ENCODE results near the gene PFKL.

PFKL gene

GRCh38 chr21:44332383-44332782, 32.5 kb downstream of the PFKL start:
- DNase-seq (ENCODE audit: low read depth) = no peak
- no peak overlapping the region for H3K4me3 ChIP-seq (ENCODE audit: low read depth, low read length)
- TF ChIP-seq MAX (IDR thresholded peaks at IDR 0.05; ENCODE audit: low read depth, low read length) (no peak), CTCF (IDR thresholded peaks at IDR 0.05; ENCODE audit: low read depth, low read length) (no peak), POLR2A (IDR thresholded peaks at IDR 0.05; ENCODE audit: extremely low read depth, insufficient read length) (no peak), MYC (IDR thresholded peaks at IDR 0.05; ENCODE audit: low read depth, low read length) (no peak)

- no peak overlapping the region for H3K4me3 ChIP-seq (ENCODE audit: low read depth, low read length)
- no peak for DNase-seq (ENCODE audit: low read depth)
- TF ChIP-seq CTCF (IDR thresholded peaks at IDR 0.05; ENCODE audit: low read depth, low read length) (no peak), MAX (IDR thresholded peaks at IDR 0.05; ENCODE audit: low read depth, low read length) (no peak), POLR2A (IDR thresholded peaks at IDR 0.05; ENCODE audit: extremely low read depth, insufficient read length) (no peak), MYC (IDR thresholded peaks at IDR 0.05; ENCODE audit: low read depth, low read length) (no peak)
Observed at GRCh38 chr21:44332965-44333364, 33.1 kb downstream of the PFKL start.

- no peak for DNase-seq (ENCODE audit: low read depth)
- TF ChIP-seq MAX (IDR thresholded peaks at IDR 0.05; ENCODE audit: low read depth, low read length) = no peak
- no peak overlapping the region for H3K4me3 ChIP-seq (ENCODE audit: low read depth, low read length)
Observed at GRCh38 chr21:44333509-44334328, 33.9 kb downstream of the PFKL start.

- no peak for DNase-seq (ENCODE audit: low read depth)
- no peak overlapping the region for H3K4me3 ChIP-seq (ENCODE audit: low read depth, low read length)
- TF ChIP-seq POLR2A (IDR thresholded peaks at IDR 0.05; ENCODE audit: extremely low read depth, insufficient read length) (no peak), MAX (IDR thresholded peaks at IDR 0.05; ENCODE audit: low read depth, low read length) (no peak), CTCF (IDR thresholded peaks at IDR 0.05; ENCODE audit: low read depth, low read length) (no peak), MYC (IDR thresholded peaks at IDR 0.05; ENCODE audit: low read depth, low read length) (no peak)
Observed at GRCh38 chr21:44334329-44335030, 34.6 kb downstream of the PFKL start.

- no peak for DNase-seq (ENCODE audit: low read depth)
- H3K4me3 ChIP-seq (ENCODE audit: low read depth, low read length) = no peak overlapping the region
- TF ChIP-seq MYC (IDR thresholded peaks at IDR 0.05; ENCODE audit: low read depth, low read length) (no peak), CTCF (IDR thresholded peaks at IDR 0.05; ENCODE audit: low read depth, low read length) (no peak), POLR2A (IDR thresholded peaks at IDR 0.05; ENCODE audit: extremely low read depth, insufficient read length) (no peak), MAX (IDR thresholded peaks at IDR 0.05; ENCODE audit: low read depth, low read length) (no peak)
Observed at GRCh38 chr21:44335266-44336059, 35.6 kb downstream of the PFKL start.

Data from NB4 (cell line).